Measurements from ENCODE around the gene HPS4.

The HPS4 gene

DNA sequence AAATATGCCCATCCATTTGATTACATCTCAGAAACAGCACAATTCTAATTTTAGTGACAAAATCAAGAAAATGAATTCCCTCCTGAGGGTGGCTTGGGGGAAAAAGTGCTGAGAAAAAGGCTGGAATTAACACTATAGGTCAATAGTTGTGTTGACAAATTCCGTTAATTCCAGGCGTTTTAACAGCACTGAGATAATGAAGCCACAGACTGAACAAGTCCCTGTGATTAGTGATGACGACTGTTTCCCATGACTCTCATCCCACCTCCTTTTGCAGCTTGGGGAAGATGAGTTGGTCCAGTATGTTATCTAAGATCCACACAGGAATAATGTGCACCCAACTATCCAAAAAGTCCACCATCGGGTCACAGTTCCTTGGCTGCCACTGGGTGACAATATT is 12.9 kb upstream of the HPS4 start:
- no peak for DNase-seq (ENCODE audit: low read depth)

DNA sequence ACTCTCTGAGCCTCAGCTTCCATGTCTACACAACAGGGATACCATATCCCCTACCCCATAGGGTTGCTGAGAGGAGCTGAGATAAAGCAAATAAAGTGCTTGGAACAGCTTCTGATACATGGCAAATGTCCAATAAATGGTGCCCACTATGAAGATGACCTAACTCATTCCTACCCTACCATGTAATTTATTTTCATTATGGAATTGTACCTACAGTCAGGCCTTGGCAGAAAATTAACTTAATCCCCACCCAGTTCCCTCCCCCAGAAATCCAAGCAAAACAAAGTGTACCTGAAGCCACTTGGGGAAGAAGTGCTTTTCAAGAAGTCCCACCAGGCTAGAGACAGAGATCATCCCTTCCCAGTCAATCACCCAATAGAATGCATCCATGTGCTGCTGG is 10.9 kb upstream of the HPS4 start:
- no peak for DNase-seq (ENCODE audit: low read depth)

DNA sequence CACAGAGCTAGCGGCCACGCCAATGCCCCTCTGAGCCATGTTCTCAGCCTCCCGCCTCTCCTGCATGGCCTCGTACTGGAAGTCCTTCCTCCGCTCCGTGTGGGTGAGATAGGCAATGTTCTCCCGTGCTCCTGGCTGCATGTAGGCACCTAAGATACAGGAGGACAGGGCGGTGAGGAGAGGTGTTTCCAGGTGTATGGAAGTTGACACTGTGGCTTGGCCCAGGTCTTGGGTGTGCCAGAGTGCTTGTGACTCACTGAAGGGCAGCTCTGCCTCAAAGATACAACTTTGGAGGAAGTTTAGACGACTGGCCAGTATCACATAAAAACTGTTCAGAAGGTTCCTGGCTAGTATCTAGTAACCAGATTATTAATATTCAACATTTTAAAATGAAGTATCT is 8.6 kb upstream of the HPS4 start:
- DNase-seq (ENCODE audit: low read depth): no peak

DNA sequence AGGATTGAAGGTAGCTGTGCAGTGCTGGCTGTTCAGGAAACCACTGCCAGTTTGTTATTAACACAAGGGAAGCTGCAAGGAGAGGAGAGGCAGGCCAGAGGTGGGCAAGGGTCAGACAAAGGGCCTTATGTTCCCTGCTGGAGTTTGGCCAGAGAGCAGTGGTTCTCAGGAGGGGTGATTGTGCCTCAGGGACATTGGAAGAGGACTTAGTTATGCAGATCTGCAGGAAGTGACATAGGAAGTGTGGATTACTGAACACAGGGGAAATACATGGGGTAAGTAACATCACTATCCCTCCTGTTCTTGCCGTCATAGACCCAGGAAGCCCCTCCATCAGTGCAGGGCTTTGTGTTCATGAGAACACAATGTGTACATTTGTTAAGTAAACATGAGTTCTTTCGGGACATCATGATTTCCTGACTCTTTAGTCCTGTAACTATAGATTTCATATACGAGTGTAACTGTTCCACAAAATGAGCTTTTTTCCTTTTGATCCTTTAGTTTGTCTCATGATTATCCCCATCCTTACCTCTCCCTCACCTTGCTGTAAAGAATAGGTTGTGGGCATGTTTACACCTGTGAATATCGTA is 6.0 kb upstream of the HPS4 start:
- DNase-seq (ENCODE audit: low read depth): no peak

DNA sequence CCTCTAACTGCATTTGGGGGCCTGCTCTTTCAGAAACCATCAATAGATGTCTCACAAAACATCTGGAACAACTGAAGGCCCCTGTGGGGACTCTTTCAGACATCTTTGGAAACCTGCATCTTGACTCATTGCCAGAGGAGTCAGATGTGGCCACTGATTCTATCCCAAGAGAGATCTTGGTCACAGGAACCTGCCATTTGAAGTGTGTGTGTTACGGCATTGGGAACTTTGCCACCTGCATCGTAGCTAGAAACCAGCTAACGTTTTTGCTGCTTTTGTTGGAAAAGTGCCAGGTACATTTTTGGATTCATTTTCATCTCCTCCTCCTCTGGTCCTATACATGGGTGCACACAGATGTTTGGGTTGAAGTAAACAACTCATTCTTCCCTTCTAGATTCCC is 4.4 kb upstream of the HPS4 start:
- DNase-seq (ENCODE audit: low read depth): no peak

DNA sequence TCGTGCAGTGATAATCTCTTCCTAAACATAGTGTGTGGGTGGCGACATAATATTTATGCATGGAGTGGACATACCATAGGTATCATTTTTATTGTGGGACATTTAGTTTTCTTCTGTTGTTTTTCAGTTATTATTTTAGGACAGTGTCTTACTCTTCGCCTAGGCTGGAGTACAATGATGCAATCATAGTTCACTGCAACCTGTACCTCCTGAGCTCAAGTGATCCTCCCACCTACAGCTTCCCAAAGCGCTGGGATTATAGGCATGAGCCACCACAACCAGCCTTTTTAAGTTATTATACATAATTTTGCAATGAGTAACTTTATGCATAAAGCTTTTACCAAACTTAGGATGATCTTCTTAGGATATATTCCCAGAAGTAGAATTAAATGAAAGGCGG is 2.8 kb upstream of the HPS4 start:
- no peak for DNase-seq (ENCODE audit: low read depth)

DNA sequence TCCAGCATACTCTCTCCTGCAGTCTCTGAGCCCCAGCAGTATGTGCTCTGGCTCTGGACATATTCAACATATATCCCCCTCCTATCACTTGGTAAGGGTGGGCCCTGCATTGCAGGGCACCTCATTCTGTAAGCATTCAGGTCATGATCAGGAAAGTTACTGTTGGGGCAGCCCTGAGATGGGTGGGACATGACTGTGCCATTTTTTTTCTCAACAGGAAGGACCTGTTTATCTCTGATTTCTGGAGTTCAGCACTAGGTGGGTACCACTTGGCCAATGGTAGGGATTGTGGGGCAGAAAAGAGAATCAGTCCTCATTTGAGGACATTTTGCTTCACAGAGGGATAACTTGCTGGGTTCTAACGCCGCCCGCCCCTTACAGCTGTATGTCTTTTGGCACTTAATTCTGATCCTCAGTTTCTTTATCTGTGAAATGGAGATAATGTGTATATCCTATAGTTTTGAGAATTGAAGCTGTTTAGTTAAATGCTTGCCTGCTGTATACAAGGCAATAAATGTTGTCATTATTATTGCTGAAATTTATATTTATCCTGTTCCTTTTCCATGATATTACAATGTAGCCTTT is 2.3 kb upstream of the HPS4 start:
- DNase-seq (ENCODE audit: low read depth): no peak

DNA sequence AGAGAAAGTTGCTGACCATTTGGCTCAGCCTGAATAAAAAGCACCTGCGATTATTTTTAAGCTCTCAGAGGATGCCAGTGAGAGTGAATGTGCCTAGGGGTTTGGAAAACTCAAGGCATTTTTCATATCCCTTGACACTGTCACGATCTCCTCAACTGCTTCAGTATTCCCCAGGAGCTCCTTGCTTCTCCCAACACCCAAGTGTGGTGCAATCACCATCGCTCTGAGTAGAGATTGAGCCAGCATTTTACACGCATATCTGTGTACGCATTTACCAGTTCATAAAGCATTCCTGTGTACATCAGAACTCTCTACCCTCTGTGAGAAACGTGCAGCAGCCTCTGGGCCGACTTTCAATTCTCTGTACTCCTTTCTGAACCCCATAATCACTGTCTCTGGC is 1.4 kb upstream of the HPS4 start:
- no peak for DNase-seq (ENCODE audit: low read depth)

DNA sequence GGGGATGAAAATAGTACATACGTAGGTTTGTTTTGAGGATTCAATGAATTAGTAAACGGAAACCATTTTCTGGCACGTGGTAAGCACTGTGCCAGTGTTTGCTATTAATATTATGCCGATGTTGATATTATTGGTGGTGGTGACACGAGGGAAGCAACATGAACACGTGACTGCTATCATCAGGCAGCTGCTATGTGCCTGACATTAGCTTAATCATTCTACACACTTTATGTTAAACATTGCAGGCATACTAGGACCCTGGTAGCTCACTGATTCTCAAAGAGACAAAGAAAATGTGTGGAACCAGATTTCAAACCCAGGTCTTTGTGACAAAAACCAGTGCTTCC is 750 bp upstream of the HPS4 start:
- DNase-seq (ENCODE audit: low read depth): no peak

DNA sequence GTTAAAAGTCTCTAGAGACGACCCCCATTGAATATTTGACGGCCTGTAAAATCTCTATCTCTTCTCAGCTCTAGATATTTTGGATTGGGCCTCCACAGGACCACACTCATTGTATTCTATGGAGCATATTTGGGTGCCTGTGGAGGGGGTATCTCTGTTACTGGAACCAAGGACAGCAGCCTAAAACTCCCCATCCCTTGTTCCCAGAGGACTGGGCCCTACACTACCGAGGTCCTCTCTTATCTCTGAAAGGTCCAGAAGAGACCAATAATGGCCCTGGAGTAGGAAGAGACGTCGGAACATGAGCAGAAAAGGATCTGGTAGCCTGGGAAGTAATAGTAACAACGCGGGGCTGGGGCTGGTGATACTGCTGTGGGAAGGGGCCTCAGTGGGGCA is 542 bp downstream of the HPS4 start:
- DNase-seq (ENCODE audit: low read depth): no peak

DNA sequence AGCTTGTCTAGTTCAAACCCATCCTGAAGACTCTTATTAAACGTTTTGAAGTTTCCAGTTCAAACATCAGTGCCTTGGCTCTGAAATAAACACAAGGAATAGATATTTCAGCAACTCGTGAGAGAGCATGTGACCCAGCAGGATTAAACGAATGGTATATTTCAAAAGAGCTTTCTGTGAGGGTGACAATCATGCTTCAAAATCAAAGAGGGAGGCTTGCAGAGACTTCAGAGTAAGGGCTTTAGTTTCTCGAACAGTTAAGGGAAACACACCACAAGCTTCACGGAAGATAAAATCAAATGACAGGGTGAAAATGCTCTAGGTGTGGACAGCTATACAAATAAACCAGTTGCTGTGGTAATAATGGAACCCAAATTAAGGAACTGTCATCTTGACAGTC is 1.4 kb downstream of the HPS4 start:
- DNase-seq (ENCODE audit: low read depth): no peak

DNA sequence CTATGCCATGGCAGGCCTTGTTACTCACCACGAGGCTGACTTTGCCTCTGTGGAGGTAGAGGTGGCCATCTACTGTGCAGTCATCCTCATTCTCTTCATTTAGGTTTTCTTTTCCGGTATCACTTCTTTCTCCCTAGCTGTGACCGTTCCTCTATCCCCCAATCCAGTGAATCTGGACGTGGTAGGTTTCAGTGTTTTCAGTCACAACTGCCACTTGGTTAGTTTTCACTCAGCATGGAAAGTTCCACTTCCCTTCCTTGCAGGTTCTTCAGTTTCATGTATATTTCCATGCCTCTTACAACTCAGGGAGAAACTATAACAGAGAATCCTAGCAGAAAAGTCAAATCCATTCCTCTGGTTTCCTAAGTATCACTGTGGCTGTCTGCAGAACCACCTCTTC is 1.9 kb downstream of the HPS4 start:
- no peak for DNase-seq (ENCODE audit: low read depth)

DNA sequence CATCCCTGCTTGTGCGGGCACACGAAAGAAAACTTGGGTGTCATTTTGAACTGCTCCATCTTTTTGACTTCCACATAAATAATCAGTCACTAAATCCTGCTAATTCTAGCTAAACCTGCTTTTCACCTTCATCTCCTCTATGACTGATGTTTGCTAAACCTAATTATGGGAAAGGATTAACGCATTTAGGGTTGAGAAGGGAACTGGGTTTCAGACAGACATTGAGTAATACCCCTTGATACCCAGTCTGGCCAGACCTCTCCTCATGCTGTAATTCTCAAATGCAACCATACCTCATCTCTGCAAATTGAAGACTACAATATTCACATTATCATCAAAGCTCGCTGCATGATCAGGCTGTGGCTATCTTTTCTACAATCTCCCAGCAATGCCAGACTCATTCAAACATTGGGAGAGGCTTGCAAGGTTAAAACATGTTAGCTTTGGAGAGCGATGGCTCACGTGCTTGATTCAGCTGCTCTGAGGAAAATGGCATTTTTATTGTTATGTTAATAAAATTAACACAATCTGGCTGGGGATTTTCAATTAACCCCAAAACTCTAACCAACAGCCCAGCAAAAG is 2.4 kb downstream of the HPS4 start:
- no peak for DNase-seq (ENCODE audit: low read depth)

DNA sequence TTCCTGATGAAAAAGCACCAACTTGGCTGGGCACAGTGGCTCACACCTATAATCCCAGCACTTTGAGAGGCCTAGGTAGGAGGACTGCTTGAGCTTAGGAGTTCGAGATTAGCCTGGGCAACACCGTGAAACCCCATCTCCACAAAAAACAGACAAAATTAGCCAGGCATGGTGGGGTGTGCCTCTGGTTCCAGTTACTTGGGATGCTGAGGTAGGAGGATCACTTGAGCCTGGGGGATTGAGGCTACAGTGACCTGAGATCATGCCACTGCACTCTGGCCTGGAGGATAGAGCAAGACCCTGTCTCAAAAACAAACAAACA is 3.0 kb downstream of the HPS4 start:
- DNase-seq (ENCODE audit: low read depth): no peak

DNA sequence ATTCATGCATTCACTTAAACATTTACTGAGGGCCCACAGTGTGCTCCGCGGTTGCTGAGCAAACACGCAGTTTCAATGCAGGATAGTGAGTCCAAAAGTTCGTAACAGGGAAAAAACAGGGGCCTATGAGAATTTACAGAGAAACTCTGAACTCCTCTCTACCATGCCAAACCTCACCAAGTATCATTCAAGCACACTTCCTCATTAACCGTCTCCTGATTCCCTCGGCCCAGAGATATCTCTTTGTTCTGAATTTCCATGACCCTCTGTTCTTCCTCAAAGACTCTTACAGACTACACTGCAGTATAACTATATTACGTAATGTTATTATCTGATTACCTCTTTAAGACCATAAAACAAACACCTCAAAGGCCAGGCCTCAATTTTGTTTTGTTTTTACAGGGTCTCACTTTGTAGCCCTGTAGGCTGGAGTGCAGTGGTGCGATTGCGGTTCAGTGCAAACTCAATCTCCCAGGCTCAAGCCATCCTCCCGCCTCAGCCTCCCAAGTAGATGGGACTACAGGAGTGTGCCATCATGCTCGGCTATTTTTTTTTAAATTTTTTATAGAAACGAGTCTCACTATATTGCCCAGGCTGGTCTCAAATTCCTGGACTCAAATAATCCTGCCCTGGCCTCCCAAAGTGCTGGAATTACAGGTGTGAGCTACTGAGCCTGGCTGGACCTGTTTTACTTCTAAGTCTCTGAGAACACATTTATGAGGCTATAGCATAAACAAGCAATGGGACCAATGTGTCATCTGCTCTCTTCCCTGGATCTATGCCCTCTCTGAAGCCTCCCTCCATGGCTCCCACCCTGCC is 3.6 kb downstream of the HPS4 start:
- no peak for DNase-seq (ENCODE audit: low read depth)

DNA sequence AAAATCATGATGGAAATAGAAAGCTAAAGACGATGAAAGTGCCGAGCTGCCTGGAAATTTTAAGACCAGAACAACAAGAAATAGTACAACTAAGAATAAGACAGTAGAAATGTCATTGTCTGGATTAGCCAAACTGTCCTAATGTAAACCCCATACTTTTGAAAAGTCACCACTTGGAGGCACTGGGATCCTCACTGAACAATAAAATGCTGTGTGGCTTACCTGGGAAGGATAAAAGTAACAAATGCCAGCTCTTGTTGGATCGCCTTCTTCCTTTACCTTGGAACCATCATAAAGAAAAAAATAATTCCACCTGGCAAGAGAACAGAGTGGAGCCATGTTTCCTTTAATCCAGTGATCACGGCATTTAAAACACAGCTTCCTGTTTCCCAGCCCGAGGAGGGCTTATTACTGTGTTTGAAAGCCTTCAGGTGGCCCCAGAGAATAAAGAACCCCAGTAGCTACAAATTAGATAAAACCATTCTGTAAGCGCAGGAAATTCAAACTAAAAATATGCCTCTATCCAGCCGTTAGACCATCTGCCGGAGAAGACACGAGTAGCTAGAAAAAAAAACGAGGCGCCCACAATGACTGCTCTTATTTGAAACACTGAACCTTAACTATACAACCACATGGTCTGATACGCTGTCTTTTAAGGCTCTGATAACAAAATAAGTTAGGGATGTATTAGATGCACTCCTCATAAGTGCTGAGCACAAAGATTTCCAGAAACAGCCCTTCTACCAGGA is 4.4 kb downstream of the HPS4 start:
- DNase-seq (ENCODE audit: low read depth): no peak

DNA sequence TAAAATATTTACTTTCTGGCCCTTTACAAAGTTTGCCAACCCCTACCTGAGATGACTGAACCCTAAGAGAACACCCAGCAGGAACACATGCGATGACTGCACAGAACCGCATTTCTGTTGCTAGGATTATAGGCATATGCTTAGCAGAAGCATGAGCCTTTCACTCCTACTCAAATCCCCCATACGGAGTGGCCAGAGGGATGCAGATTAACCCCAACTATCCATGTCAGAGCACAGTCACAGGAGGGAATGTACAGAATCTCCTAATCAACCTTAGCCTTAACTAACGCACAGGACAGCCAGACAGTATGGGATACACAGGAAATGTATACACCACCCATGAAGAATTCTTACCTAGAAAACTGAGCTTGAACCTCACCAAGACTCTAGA is 6.2 kb downstream of the HPS4 start:
- no peak for DNase-seq (ENCODE audit: low read depth)

DNA sequence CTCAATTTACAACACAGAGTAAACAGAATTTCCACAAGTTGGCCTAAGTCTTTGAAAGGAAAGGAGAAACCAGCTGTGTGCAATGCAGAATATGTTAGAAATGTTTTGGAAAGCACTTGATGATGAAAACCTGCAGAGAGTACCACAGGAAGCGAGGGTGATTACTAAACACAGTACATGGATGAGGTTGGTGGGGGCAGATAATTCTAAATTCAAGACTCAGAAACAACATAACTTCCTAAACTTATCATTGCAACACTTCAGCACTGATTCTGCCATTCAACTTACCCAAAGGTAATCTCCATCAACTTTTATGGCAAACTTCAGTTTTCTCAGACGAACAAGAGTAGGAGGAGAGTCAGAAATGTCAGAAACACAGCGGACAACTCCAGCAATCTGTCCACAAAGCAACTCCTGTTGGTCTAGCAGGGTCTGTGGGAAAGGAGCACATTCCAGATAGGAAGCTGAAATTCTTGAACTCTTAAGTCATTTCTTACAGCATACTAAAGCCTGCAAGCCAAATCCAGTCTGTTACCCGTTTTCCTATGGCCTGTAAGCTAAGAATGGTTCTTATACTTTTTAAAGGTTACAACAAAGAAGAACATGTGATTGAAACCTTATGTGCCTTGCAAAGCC is 6.8 kb downstream of the HPS4 start:
- DNase-seq (ENCODE audit: low read depth): no peak

DNA sequence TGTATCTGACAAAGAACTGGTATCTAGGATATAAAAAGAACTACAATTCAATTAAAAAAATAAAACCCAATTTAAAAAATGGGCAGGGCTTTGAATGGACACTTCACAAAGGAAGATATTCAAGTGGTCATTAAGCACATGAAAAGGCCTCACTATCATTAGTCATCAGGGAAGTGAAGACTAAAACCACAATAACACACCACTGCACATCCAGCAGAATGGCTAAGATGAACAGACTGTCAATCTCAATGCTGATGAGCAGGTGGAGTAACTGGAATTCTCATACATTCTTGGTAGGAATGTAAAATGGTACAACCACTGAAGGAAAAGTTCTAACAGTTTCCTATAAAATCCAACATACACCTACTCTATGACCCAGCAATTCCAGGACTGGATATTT is 8.9 kb downstream of the HPS4 start:
- no peak for DNase-seq (ENCODE audit: low read depth)

DNA sequence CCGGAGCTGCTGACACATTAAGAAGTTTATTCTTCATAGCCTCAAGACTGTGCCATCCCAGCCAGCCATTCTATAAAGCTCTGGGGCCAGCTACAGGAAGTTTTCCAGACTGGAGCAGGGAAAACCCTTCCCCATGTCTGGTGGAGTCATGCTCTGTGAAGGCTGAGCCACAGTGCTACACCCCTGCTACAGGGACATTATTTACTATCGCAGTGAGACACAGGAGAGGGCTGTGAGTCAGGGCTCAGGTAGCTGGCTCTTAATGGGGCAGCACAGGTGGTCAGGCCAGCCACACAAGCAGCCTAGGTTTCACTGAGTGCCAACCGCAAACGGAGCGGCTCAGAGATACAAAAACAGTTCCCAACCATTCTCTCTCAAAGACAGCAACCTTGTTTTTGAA is 12.1 kb downstream of the HPS4 start:
- DNase-seq (ENCODE audit: low read depth): no peak

DNA sequence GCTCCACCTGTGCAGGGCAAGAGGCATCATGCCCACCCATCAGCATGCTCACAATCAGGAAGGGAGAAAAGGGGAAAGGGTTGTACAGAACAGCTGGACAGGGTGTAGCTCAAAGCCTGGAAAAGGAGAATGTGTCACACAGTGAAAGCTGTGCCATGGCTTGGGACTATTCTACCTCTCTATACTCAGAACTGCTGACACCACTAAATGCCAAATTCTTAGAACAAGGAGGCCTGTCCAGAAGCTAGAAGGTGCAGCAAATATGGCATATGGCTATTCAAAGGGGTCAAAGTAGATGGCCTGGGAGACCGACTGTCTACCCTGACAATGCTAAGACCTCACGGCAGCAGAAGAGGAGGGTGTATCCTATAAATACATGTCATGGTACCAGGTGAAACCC is 12.8 kb downstream of the HPS4 start:
- DNase-seq (ENCODE audit: low read depth): no peak

DNA sequence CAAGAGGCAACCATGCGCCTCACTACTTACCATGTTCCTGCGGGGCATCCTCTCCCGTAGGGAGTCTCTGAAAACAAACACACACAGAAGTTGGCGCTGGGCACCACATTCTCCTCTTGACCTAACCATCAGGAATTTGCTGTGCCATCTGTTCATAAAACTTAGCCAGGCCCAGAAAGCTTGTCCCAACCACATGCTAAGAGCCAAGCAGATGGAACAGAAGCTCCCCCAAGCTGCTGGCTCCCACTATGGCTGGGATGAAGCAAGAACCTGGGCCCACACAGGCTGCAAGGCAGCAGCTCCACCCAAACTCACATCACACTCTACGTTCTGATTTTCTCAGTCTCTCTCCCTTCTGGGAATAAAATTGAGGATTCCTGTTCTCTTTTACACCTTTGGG is 17.4 kb downstream of the HPS4 start:
- no peak for DNase-seq (ENCODE audit: low read depth)

DNA sequence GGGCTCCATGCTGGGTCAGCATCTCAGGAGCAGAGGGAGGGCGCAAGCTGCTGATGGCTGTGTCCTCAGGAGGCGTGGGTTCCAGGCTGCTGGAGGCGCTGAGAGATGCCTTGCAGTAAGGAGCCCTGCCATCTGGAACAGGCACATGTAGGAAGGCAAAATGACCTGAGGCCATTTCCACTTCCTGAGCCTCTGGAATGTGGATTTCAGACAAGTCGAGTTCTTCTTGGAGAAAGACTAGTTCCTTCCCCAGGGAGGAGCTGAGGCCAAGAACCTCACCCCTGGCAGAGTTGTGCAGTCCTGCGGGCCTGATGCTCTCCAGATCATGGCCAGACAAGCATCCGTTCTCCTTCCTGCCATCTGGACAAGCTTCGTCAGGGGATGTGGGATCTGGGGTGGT is 19.3 kb downstream of the HPS4 start:
- no peak for DNase-seq (ENCODE audit: low read depth)

Data from stimulated activated CD8-positive, alpha-beta memory T cell treated with anti-CD3 and anti-CD28 coated beads, Interleukin-12 subunit alpha, Interleukin-12 subunit beta, amount 100 ng/mL, for 4 hours (primary cell).